HCT116 (cell line): Measurements from ENCODE around the gene NDUFB3. TPM values are rescaled to one million over a fixed set of nuclear protein-coding genes. Genes with fewer than 3 reads are reported as not detected.

Source experiments
- ATAC-seq: fragments of 200-7000 bp; cut with Tn5 transposase; 2 replicates; pipeline ENCODE4 v1.9.1; 2020; ENCODE audit warnings: mild to moderate bottlenecking, moderate library complexity
- BruUV-seq: library from RNA; stranded (reverse); fragments of 400-500 nt; replicated peaks from 2 replicates; lab custom pipeline; 2021; lab: Mats Ljungman, UMichigan
- CTCF ChIA-PET: fragments of 300-600 bp; sonication (Branson Sonifier 250); formaldehyde crosslinking; loops from one replicate; lab custom pipeline; 2021; ENCODE audit warnings: antibody characterized with exemption; lab: Charles Lee
- POLR2A ChIA-PET: fragments of 300-600, 350-600 bp; sonication (Branson Sonifier 250); formaldehyde crosslinking; loops from one replicate; lab custom pipeline; 2021; ENCODE audit warnings: antibody characterized with exemption; lab: Charles Lee
- RAD21 ChIA-PET, 2 experiments: fragments of 300-600 bp; sonication (Branson Sonifier 250); formaldehyde crosslinking; loops; one replicate each; lab custom pipeline; 2023; ENCODE audit warnings: low total read pairs in 2 of 2; ENCODE audit not compliant: uncharacterized antibody in 2 of 2, unreplicated experiment in 2 of 2, low non-redundant PET in 1 of 2; lab: Charles Lee
- DNase-seq: peaks from one replicate; pipeline ENCODE4 v3.0.0-alpha.2; 2010; ENCODE audit warnings: low read depth, low spot score
- H2AFZ ChIP-seq: fragments of 200-600 bp; shearing (Covaris generic), sonication (generic); 2 replicates; pipeline ENCODE4 v1.6.1; 2017; ENCODE audit warnings: low read depth, mixed run types, mixed read lengths, antibody characterized with exemption, low read length; ENCODE audit not compliant: poor library complexity, severe bottlenecking
- H3K27ac ChIP-seq: 2 replicates; pipeline ENCODE4 v1.5.1; 2012; ENCODE audit warnings: low read depth, low read length
- H3K27me3 ChIP-seq: fragments of 200-600 bp; sonication (generic); 2 replicates; pipeline ENCODE4 v1.6.1; 2016; ENCODE audit warnings: mixed run types, low read length, mixed read lengths; ENCODE audit not compliant: insufficient read depth
- H3K36me3 ChIP-seq, 2 experiments: fragments of 200-500 bp in 1 of 2; fragments of 200-600 bp in 1 of 2; sonication (Bioruptor generic) in 1 of 2; sonication (generic) in 1 of 2; 2 replicates each; pipeline versions ENCODE4 v1.5.1 to v1.6.1; 2014 to 2016; ENCODE audit warnings: low read length in 2 of 2, inconsistent platforms in 1 of 2, mixed read lengths in 1 of 2, mixed run types in 1 of 2; ENCODE audit not compliant: insufficient read depth in 2 of 2, control insufficient read depth in 1 of 2
- H3K4me1 ChIP-seq, 2 experiments: fragments of 200-600 bp in 1 of 2; sonication (generic) in 1 of 2; 2 replicates each; pipeline versions ENCODE4 v1.5.1 to v1.6.1; 2012 to 2017; ENCODE audit warnings: low read length in 2 of 2, inconsistent platforms in 1 of 2, mild to moderate bottlenecking in 1 of 2, mixed read lengths in 1 of 2, mixed run types in 1 of 2, moderate library complexity in 1 of 2; ENCODE audit not compliant: insufficient read depth in 2 of 2, control insufficient read depth in 1 of 2
- H3K4me2 ChIP-seq: fragments of 200-600 bp; sonication (generic); 2 replicates; pipeline ENCODE4 v1.6.1; 2017; ENCODE audit warnings: mixed run types, low read length, mixed read lengths
- H3K4me3 ChIP-seq, 2 experiments: fragments of 200-600 bp in 1 of 2; sonication (generic) in 1 of 2; replicated peaks in 1 of 2; 2 replicates each; pipeline ENCODE4 v1.5.1; 2011 to 2016; ENCODE audit warnings: low read length in 2 of 2, control low read depth in 1 of 2, low read depth in 1 of 2, mild to moderate bottlenecking in 1 of 2, mixed read lengths in 1 of 2, mixed run types in 1 of 2
- H3K79me2 ChIP-seq: fragments of 200-600 bp; sonication (generic); 2 replicates; pipeline ENCODE4 v1.6.1; 2017; ENCODE audit warnings: mild to moderate bottlenecking, mixed run types, low read length, moderate library complexity, mixed read lengths; ENCODE audit not compliant: insufficient read depth
- H3K9ac ChIP-seq: fragments of 200-600 bp; sonication (generic); 2 replicates; pipeline ENCODE4 v1.6.1; 2016; ENCODE audit warnings: low read length, mixed read lengths
- H3K9me2 ChIP-seq: fragments of 200-600 bp; sonication (generic), shearing (Covaris generic); 2 replicates; pipeline ENCODE4 v1.6.1; 2017; ENCODE audit warnings: mixed run types, mild to moderate bottlenecking, moderate library complexity; ENCODE audit not compliant: insufficient read depth
- H3K9me3 ChIP-seq, 2 experiments: fragments of 200-500 bp in 1 of 2; fragments of 200-600 bp in 1 of 2; sonication (Bioruptor generic) in 1 of 2; sonication (generic) in 1 of 2; 2 replicates each; pipeline ENCODE4 v1.6.1; 2014 to 2017; ENCODE audit warnings: low read length in 2 of 2, mixed read lengths in 2 of 2, inconsistent platforms in 1 of 2, low read depth in 1 of 2, mild to moderate bottlenecking in 1 of 2, mixed run types in 1 of 2, moderate library complexity in 1 of 2; ENCODE audit not compliant: control insufficient read depth in 1 of 2, insufficient read depth in 1 of 2
- H4K20me1 ChIP-seq: fragments of 200-600 bp; sonication (generic), shearing (Covaris generic); 2 replicates; pipeline ENCODE4 v1.6.1; 2017; ENCODE audit warnings: mixed run types, mild to moderate bottlenecking, moderate library complexity; ENCODE audit not compliant: insufficient read depth
- ATF3 ChIP-seq: IDR thresholded peaks from 2 replicates; pipeline ENCODE4 v1.6.1; 2012
- CBX3 ChIP-seq: IDR thresholded peaks from 2 replicates; pipeline ENCODE4 v1.6.1; 2012; ENCODE audit warnings: low read depth
- CEBPB ChIP-seq: IDR thresholded peaks from 2 replicates; pipeline ENCODE4 v1.6.1; 2012; ENCODE audit warnings: low read depth
- EGR1 ChIP-seq: IDR thresholded peaks from 2 replicates; pipeline ENCODE4 v1.6.1; 2012; ENCODE audit warnings: low read depth
- ELF1 ChIP-seq: IDR thresholded peaks from 2 replicates; pipeline ENCODE4 v1.6.1; 2012; ENCODE audit warnings: low read depth, borderline replicate concordance
- EZH2 ChIP-seq: fragments of 200-600 bp; sonication (generic); IDR thresholded peaks from 2 replicates; pipeline ENCODE4 v1.6.1; 2017; ENCODE audit warnings: antibody characterized with exemption, mixed run types
- EZH2phosphoT487 ChIP-seq: fragments of 200-600 bp; IDR thresholded peaks from 2 replicates; pipeline ENCODE4 v1.6.1; 2018; ENCODE audit warnings: antibody characterized with exemption, borderline replicate concordance
- FOSL1 ChIP-seq: IDR thresholded peaks from 2 replicates; pipeline ENCODE4 v1.6.1; 2012; ENCODE audit warnings: low read depth
- JUND ChIP-seq: IDR thresholded peaks from 2 replicates; pipeline ENCODE4 v1.6.1; 2012
- POLR2A ChIP-seq: IDR thresholded peaks from 2 replicates; pipeline ENCODE4 v1.7.0; 2011; ENCODE audit warnings: borderline replicate concordance; ENCODE audit not compliant: insufficient read depth, insufficient read length; ENCODE audit errors: extremely low read depth
- POLR2AphosphoS5 ChIP-seq: IDR thresholded peaks from 2 replicates; pipeline ENCODE4 v1.6.1; 2011; ENCODE audit warnings: mild to moderate bottlenecking, low read depth, low read length, moderate library complexity
- RAD21 ChIP-seq: IDR thresholded peaks from 2 replicates; pipeline ENCODE4 v1.6.1; 2012; ENCODE audit warnings: low read depth, mild to moderate bottlenecking
- SIN3A ChIP-seq: IDR thresholded peaks from 2 replicates; pipeline ENCODE4 v1.6.1; 2012; ENCODE audit warnings: low read depth
- SP1 ChIP-seq: IDR thresholded peaks from 2 replicates; pipeline ENCODE4 v1.6.1; 2012; ENCODE audit warnings: low read depth
- SRF ChIP-seq: IDR thresholded peaks from 2 replicates; pipeline ENCODE4 v1.6.1; 2012; ENCODE audit warnings: low read depth
- TCF7L2 ChIP-seq: IDR thresholded peaks from 2 replicates; pipeline ENCODE4 v1.7.0; 2011; ENCODE audit warnings: borderline replicate concordance, inconsistent platforms; ENCODE audit not compliant: insufficient read depth, insufficient read length; ENCODE audit errors: extremely low read depth
- YY1 ChIP-seq: IDR thresholded peaks from 2 replicates; pipeline ENCODE4 v1.6.1; 2011; ENCODE audit warnings: low read length, low read depth, moderate library complexity, mild to moderate bottlenecking; ENCODE audit not compliant: insufficient replicate concordance; ENCODE audit errors: extremely low read depth
- ZFX ChIP-seq: fragments of 450-650 bp; IDR thresholded peaks from 2 replicates; pipeline ENCODE4 v1.6.1; 2017
- ZNF274 ChIP-seq: fragments of 200-500 bp; sonication (Bioruptor generic); IDR thresholded peaks from 2 replicates; pipeline ENCODE4 v1.6.1; 2014; ENCODE audit warnings: mild to moderate bottlenecking, low read depth, low read length, inconsistent platforms
- intact Hi-C: fragments of 100-400 bp; cut with micrococcal nuclease; formaldehyde crosslinking; loops from 2 replicates; pipeline ENCODE4 v1.10.0; 2022
- total RNA-seq: library from RNA; stranded (reverse); gene quantifications from one replicate; pipeline ENCODE4 v1.2.1, GENCODE V29; 2021; ENCODE audit not compliant: unreplicated experiment
- TF ChIP-seq, protein P1 (sequence below): IDR thresholded peaks from 2 replicates; pipeline ENCODE4 v1.6.1; 2011; ENCODE audit warnings: mild to moderate bottlenecking, low read length, moderate library complexity; ENCODE audit not compliant: insufficient replicate concordance; ENCODE audit errors: extremely low read depth

NDUFB3 gene
- total RNA-seq, 1 experiment from 2014 or later: 94.6 TPM

DNA sequence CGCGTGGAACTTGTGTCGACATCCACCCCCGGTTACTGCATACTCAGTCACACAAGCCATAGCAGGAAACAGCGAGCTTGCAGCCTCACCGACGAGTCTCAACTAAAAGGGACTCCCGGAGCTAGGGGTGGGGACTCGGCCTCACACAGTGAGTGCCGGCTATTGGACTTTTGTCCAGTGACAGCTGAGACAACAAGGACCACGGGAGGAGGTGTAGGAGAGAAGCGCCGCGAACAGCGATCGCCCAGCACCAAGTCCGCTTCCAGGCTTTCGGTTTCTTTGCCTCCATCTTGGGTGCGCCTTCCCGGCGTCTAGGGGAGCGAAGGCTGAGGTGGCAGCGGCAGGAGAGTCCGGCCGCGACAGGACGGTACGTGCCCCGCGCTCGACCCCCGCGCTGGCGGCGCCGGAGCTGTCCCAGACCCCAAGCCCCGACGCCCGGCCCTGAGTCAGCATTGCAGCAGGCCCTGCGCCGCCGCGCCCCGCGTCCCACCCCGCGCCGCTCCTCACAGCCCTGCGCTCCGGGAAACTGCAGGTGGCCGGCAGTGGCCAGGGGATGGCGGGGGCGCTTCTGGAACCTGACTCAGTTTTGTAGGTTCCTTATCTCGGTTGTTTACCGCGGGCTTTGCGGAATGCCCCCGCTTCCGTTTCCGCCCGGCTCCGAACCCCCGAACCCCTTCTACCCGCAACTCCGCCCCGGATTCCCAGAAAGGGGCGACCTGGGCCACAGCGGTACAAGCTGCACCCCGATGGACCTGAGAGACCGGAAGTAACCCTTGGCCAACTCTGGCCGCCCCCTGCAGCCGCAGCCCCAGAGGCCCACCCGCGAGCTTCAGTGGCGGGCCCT, 44.5 kb downstream of the NDUFB3 start, which contains the start of gene CFLAR (continued):
- TF ChIP-seq TCF7L2 (peak; percentile 9), ZNF274 (no peak), SP1 (no peak), EGR1 (peak; percentile 59; the same call in 1 of the 2 replicates), RAD21 (no peak)
- TF ChIP-seq, all 23 proteins: peak for 6

DNA sequence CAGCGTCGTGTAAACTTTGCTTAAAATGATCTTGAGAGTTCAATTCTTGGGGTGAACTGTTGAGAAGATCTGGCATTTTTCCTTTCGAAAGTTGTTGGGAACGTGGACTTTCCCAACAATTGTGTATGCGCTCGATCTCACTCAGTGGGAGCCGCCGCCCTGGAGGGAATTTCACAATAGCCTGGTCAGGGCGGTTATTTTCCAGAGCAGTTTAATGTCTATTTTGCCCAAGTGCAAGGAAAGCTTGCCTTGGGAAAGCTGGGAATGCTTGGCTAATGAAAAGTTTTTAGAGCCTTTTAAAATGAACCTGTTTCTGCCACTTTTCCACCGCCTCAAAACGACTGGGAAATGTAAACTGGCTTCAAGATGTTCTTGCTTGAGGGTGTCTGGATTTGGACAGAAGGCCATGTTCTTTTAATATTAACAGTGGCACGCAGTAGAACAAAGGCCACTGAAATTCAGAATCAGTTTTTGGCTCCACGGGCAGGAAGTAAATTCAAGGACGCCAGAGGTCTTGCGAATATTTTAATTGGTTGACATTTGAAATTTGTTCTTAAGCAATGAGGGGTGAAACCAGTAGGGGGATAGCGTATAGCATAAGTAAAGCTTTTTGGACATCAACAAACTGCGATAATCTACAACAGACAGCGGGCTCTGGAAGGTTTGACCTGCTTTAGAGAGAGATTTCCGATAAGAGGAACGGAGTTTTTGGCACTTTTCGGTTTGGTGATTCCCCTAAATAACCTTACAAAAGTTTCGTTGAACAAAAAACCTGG, 45.3 kb downstream of the NDUFB3 start:
- Histone ChIP-seq H3K9me2 (no peaks in the 10 kb centered on the region), H3K4me1 (peaks cover 18 to 63% of the 10 kb centered on the region in 2 experiments), H3K4me2 (peak overlapping the region; percentile 84), H3K27ac (peak overlapping the region; percentile 96), H3K9me3 (no peaks in the 10 kb centered on the region), H3K79me2 (peaks cover 60% of the 10 kb centered on the region), H3K36me3 (no peaks in the 10 kb centered on the region), H3K4me3 (peak overlapping the region; percentile 81), H2AFZ (no peak overlapping the region), H3K9ac (peak overlapping the region; percentile 97), H4K20me1 (no peaks in the 10 kb centered on the region), H3K27me3 (no peaks in the 10 kb centered on the region)
- ChIA-PET RAD21 (interaction anchor here in 1 of 2 experiments (1.2 kb wide), 1 partner anchor 41 kb away, joined by 4 read pairs; no protein-coding TSS in a partner anchor), CTCF (interaction anchor here (0.6 to 3.3 kb wide), 7 partner anchors 10 to 324 kb away, joined by 3 to 30 read pairs (median 4); no protein-coding TSS in a partner anchor), POLR2A (interaction anchor here (0.7 to 3.4 kb wide), 5 partner anchors 19 to 116 kb away, joined by 3 to 8 read pairs (median 5); no protein-coding TSS in a partner anchor)
- ATAC-seq: 0 out of 2 replicates have a peak, but pooled peaks have one; percentile 5
- BruUV-seq: TSS peak; percentile 25
- DNase-seq: peak; percentile 59
- intact Hi-C loops: no loop called here
- TF ChIP-seq POLR2AphosphoS5 (no peak; the same call in 1 of the 2 replicates), EZH2phosphoT487 (no peak), JUND (no peak), CBX3 (no peak), ZFX (0 out of 2 replicates have a peak, but pooled peaks have one; percentile 25), ELF1 (no peak), SIN3A (0 out of 2 replicates have a peak, but pooled peaks have one; percentile 17), EZH2 (no peak), ATF3 (no peak), ZNF274 (no peak), CEBPB (peak; percentile 87), POLR2A (peak; percentile 38), SRF (no peak), TCF7L2 (no peak), YY1 (no peak), EGR1 (no peak), RAD21 (no peak), FOSL1 (0 out of 2 replicates have a peak, but pooled peaks have one; percentile 7)
- TF ChIP-seq, protein P1, sequence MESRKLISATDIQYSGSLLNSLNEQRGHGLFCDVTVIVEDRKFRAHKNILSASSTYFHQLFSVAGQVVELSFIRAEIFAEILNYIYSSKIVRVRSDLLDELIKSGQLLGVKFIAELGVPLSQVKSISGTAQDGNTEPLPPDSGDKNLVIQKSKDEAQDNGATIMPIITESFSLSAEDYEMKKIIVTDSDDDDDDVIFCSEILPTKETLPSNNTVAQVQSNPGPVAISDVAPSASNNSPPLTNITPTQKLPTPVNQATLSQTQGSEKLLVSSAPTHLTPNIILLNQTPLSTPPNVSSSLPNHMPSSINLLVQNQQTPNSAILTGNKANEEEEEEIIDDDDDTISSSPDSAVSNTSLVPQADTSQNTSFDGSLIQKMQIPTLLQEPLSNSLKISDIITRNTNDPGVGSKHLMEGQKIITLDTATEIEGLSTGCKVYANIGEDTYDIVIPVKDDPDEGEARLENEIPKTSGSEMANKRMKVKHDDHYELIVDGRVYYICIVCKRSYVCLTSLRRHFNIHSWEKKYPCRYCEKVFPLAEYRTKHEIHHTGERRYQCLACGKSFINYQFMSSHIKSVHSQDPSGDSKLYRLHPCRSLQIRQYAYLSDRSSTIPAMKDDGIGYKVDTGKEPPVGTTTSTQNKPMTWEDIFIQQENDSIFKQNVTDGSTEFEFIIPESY: no peak
